ENCODE data around the gene GCGR. TPM values are rescaled to one million over a fixed set of nuclear protein-coding genes. Genes with fewer than 3 reads are reported as not detected.
A peak's percentile ranks its signal among the peaks of the same experiment; 100 is the strongest.

GCGR gene
- total and polyA plus RNA-seq, 10 of the 15 experiments (the other 5 are each of a cell fraction or from before 2014, with no cell fraction given): not detected

- peak; percentile 97 for TF ChIP-seq NKRF (conservative IDR thresholded peaks at IDR 0.05)
- no peak for TF ChIP-seq EZH2 (IDR thresholded peaks at IDR 0.05; ENCODE audit: borderline replicate concordance, control insufficient read depth, low read depth, low read length)
- peak; percentile 93 for TF ChIP-seq NR2C1 (IDR thresholded peaks at IDR 0.05)
- no peak; the same call in 1 of the 2 replicates for TF ChIP-seq DPF2 (IDR thresholded peaks at IDR 0.05)
- TF ChIP-seq TARDBP (IDR thresholded peaks at IDR 0.05; ENCODE audit: borderline replicate concordance): no peak
- TF ChIP-seq RB1 (IDR thresholded peaks at IDR 0.05; ENCODE audit: borderline replicate concordance): peak; percentile 91; the same call in 1 of the 2 replicates
- peak; percentile 81 for TF ChIP-seq HDAC6 (IDR thresholded peaks at IDR 0.05; ENCODE audit: unreplicated experiment)
- peak; percentile 66; the same call in 1 of the 2 replicates for TF ChIP-seq TCF3 (IDR thresholded peaks at IDR 0.05; ENCODE audit: borderline replicate concordance, insufficient read depth, low read depth, low read length)
- 0 out of 2 replicates have a peak, but pooled peaks have one; percentile 52 for TF ChIP-seq ZNF217 (IDR thresholded peaks at IDR 0.05)
- no peak for TF ChIP-seq ZSCAN29 (IDR thresholded peaks at IDR 0.05)
- TF ChIP-seq LARP7 (IDR thresholded peaks at IDR 0.05): peak; percentile 90
- peak; percentile 90; the same call in 2 of the 3 replicates for TF ChIP-seq POU2F2 (IDR thresholded peaks at IDR 0.05; ENCODE audit: borderline replicate concordance, low read depth, low read length)
- TF ChIP-seq ZNF24 (IDR thresholded peaks at IDR 0.05): 0 out of 2 replicates have a peak, but pooled peaks have one; percentile 35
- TF ChIP-seq ZNF687 (IDR thresholded peaks at IDR 0.05): peak; percentile 74
- peak; percentile 68; the same call in 1 of the 2 replicates for TF ChIP-seq SMAD5 (IDR thresholded peaks at IDR 0.05; ENCODE audit: low read depth)
- no peak for TF ChIP-seq YBX1 (IDR thresholded peaks at IDR 0.05)
- TF ChIP-seq JUND (IDR thresholded peaks at IDR 0.05; ENCODE audit: low read depth, low read length): no peak
- TF ChIP-seq SREBF1 (IDR thresholded peaks at IDR 0.05; ENCODE audit: low read length): no peak
- TF ChIP-seq E4F1 (IDR thresholded peaks at IDR 0.05; ENCODE audit: borderline replicate concordance, partially characterized antibody): no peak
- peak; percentile 83 for TF ChIP-seq GATAD2B (conservative IDR thresholded peaks at IDR 0.05; ENCODE audit: low read depth)
- TF ChIP-seq KLF5 (IDR thresholded peaks at IDR 0.05; ENCODE audit: partially characterized antibody): peak; percentile 80
- TF ChIP-seq FOXK2 (IDR thresholded peaks at IDR 0.05): no peak
- peak in 1 of 2 experiments; percentile 4; a peak in 1 of 4 replicates for TF ChIP-seq BHLHE40 (IDR thresholded peaks at IDR 0.05; ENCODE audit: borderline replicate concordance in 1 of 2, low read depth in 2 of 2, low read length in 1 of 2)
Observed at GRCh38 chr17:81859906-81860755, 56.2 kb downstream of the GCGR start, which contains the start of gene P4HB (continued).
